Transverse colon (tissue), 4 donors: ENCODE data around the gene ZNF683. TPM values are rescaled to one million over a fixed set of nuclear protein-coding genes. Genes with fewer than 3 reads are reported as not detected.

Source experiments
- DNase-seq: peaks from one replicate; pipeline ENCODE4 v3.0.0-alpha.2; 2019
- H3K27ac ChIP-seq, 4 donors: fragments of 200-600 bp; sonication (generic); 2 replicates each; pipeline ENCODE4 v1.5.1; 2016 to 2018; ENCODE audit warnings: inconsistent platforms in 4 of 4
- H3K27me3 ChIP-seq: fragments of 200-600 bp; sonication (generic); 2 replicates; pipeline ENCODE4 v1.5.1; 2017; ENCODE audit warnings: inconsistent platforms
- H3K36me3 ChIP-seq, 4 donors: fragments of 200-600 bp; sonication (generic); 2 replicates each; pipeline ENCODE4 v1.5.1; 2017 to 2019; ENCODE audit warnings: inconsistent platforms in 4 of 4
- H3K4me1 ChIP-seq, 4 donors: fragments of 200-600 bp; sonication (generic); 2 replicates each; pipeline ENCODE4 v1.5.1; 2017 to 2020; ENCODE audit warnings: inconsistent platforms in 4 of 4
- H3K4me3 ChIP-seq, 4 donors: fragments of 200-600 bp; sonication (generic); 1 replicate in 1 of 4; 2 replicates in 3 of 4; pipeline versions ENCODE4 v1.5.1 to v1.6.1; 2017 to 2019; ENCODE audit warnings: inconsistent platforms in 4 of 4
- H3K9me3 ChIP-seq, 2 donors: fragments of 200-600 bp; sonication (generic); 2 replicates each; pipeline ENCODE4 v1.5.1; 2017 to 2019; ENCODE audit warnings: inconsistent platforms in 2 of 2
- EP300 ChIP-seq: sonication (generic); formaldehyde crosslinking; IDR thresholded peaks from one replicate; pipeline ENCODE4 v1.6.1; 2017; ENCODE audit warnings: antibody characterized with exemption, low read depth
- POLR2A ChIP-seq: fragments of 450-650 bp; IDR thresholded peaks from one replicate; pipeline ENCODE4 v1.6.1; 2016; ENCODE audit warnings: antibody characterized with exemption, mild to moderate bottlenecking, moderate library complexity
- POLR2AphosphoS5 ChIP-seq, 3 donors: sonication (generic); formaldehyde crosslinking; IDR thresholded peaks; one replicate each; pipeline ENCODE4 v1.6.1; 2016; ENCODE audit warnings: antibody characterized with exemption in 3 of 3
- WGBS, 2 donors: methylation state at CpG; one replicate each; pipeline ENCODE4 v1.1.5; 2018; ENCODE audit warnings: low coverage in 1 of 2; 5-methylcytosine and 5-hydroxymethylcytosine counted together
- in situ Hi-C, 4 donors: fragments of 200-750 bp; cut with MboI; loops; one replicate each; pipeline versions ENCODE4 v1.15.0 to v1.15.1; 2017; ENCODE audit warnings: low sequenced_read_pairs in 3 of 4, low pct_ligation_motif_present in 1 of 4, low pct_unique_long_range_greater_than_20kb in 1 of 4
- intact Hi-C: fragments of 100-400 bp; cut with DNase I; formaldehyde crosslinking; loops from one replicate; pipeline ENCODE4 v1.15.1; 2023; ENCODE audit warnings: low total_unique reads
- total RNA-seq, 4 donors: library from RNA; depleted of rRNA; stranded (reverse); fragments of >200 nt; gene quantifications; one replicate each; pipeline ENCODE4 v1.1.0, GENCODE V29; 2016
- TF ChIP-seq, protein P1 (sequence below), 5 experiments: fragments of 200-600 bp in 3 of 5; fragments of 450-650 bp in 2 of 5; sonication (generic) in 3 of 5; IDR thresholded peaks; 1 replicate in 2 of 5; 2 replicates in 3 of 5; pipeline ENCODE4 v1.5.1; 2016 to 2017; ENCODE audit warnings: antibody characterized with exemption in 5 of 5, inconsistent platforms in 3 of 5, mild to moderate bottlenecking in 2 of 5, moderate library complexity in 1 of 5

The ZNF683 gene
- total RNA-seq, 4 donors from 2014 or later = not detected

DNA sequence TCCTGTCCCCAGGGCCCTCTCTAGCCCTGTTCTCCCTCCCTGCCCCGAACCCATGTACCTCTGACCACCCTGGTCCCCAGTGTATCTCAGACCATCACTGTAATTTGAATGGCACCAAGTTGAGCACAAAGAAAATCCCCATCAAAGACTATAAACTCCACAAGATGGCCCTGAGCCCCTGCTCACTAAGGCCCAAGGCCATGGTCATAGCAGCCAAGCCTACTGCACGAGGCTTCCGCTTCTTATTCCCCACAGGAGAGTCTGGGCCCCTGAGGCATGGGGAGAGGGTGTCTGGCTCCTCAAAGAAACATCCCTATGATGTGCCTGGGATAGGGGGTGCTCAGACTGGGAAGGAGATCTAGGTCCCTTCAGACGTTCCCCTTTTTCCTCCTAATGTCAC is 4.5 kb downstream of the ZNF683 start:
- Histone ChIP-seq H3K4me3 (no peak overlapping the region), H3K36me3 (no peaks in the 10 kb centered on the region), H3K27ac (no peak overlapping the region), H3K4me1 (no peaks in the 10 kb centered on the region), H3K27me3 (peaks cover 18% of the 10 kb centered on the region), H3K9me3 (no peaks in the 10 kb centered on the region)
- in situ Hi-C loops (no loop called here), intact Hi-C loops (no loop called here)
- WGBS, 2 donors = 66 to 89% methylated on average over 1 to 4 of the region's 4 CpGs
- TF ChIP-seq POLR2A (no peak), POLR2AphosphoS5 (IDR thresholded peaks at IDR 0.05) (no peak), EP300 (no peak)
- TF ChIP-seq, protein P1, sequence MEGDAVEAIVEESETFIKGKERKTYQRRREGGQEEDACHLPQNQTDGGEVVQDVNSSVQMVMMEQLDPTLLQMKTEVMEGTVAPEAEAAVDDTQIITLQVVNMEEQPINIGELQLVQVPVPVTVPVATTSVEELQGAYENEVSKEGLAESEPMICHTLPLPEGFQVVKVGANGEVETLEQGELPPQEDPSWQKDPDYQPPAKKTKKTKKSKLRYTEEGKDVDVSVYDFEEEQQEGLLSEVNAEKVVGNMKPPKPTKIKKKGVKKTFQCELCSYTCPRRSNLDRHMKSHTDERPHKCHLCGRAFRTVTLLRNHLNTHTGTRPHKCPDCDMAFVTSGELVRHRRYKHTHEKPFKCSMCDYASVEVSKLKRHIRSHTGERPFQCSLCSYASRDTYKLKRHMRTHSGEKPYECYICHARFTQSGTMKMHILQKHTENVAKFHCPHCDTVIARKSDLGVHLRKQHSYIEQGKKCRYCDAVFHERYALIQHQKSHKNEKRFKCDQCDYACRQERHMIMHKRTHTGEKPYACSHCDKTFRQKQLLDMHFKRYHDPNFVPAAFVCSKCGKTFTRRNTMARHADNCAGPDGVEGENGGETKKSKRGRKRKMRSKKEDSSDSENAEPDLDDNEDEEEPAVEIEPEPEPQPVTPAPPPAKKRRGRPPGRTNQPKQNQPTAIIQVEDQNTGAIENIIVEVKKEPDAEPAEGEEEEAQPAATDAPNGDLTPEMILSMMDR (IDR thresholded peaks at IDR 0.05) = no peak
- DNase-seq = no peak

DNA sequence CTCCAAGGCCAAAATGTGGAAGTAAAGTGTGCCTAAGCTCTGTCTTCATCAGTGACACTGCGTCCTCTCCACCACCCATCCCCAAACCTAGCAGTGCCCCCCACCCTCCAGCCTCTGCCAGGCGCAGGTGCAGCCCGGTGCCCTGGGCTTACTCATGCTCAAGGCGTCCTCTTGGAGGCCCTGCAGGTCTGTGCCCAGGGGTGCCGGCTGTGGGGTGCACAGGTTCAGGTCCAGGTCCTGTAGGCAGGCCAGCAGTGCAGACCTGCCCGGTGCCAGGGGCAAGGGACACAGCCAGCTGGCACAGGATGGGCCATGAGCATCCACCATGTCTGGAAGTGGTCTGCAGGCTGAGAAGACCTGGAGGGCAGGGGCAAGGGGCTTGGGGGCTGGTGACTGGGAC is 5.1 kb downstream of the ZNF683 start:
- 85% methylated on average over 6 of the region's 6 CpGs; no CpG with 5 or more reads in 1 of the 2 donors for WGBS, 2 donors
- Histone ChIP-seq H3K4me1 (no peaks in the 10 kb centered on the region), H3K4me3 (no peak overlapping the region), H3K27ac (no peak overlapping the region), H3K36me3 (no peaks in the 10 kb centered on the region), H3K9me3 (no peaks in the 10 kb centered on the region), H3K27me3 (peaks cover 21% of the 10 kb centered on the region)
- DNase-seq = no peak
- intact Hi-C loops (no loop called here), in situ Hi-C loops (no loop called here)
- no peak for TF ChIP-seq POLR2AphosphoS5 (IDR thresholded peaks at IDR 0.05)
- no peak for TF ChIP-seq EP300
- TF ChIP-seq, protein P1 (IDR thresholded peaks at IDR 0.05) = no peak
- no peak for TF ChIP-seq POLR2A

DNA sequence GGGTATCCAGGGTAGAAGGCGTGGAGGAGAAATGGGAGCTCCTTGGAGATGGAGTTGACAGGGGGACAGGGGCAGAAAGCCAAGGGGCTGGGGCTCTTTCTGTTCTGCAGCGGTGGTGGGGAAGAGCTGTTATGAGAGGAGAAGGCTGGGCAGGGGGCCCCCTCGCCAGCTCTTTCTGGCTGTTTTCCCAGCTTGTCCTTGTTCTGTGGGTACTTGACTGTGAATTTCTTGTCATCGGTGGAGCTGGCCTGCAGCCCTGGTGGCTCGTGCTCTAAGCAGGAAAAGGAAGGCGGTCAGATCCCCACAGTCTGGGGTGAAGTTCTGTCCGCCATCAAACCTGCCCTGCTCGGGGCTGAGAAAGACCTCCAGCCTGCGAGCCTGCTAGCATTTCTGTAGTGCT is 7.6 kb downstream of the ZNF683 start:
- peaks cover 46% of the 10 kb centered on the region for H3K27me3 ChIP-seq
- H3K36me3 ChIP-seq = no peaks in the 10 kb centered on the region
- WGBS, 2 donors = 62% methylated on average over 9 of the region's 9 CpGs; no CpG with 5 or more reads in 1 of the 2 donors
- in situ Hi-C loops (no loop called here), intact Hi-C loops (no loop called here)
- TF ChIP-seq EP300 (no peak), POLR2A (no peak), POLR2AphosphoS5 (IDR thresholded peaks at IDR 0.05) (no peak)
- TF ChIP-seq, protein P1 (IDR thresholded peaks at IDR 0.05) = no peak
- DNase-seq = no peak
- no peak overlapping the region for H3K27ac ChIP-seq
- no peak overlapping the region for H3K4me3 ChIP-seq
- H3K9me3 ChIP-seq = no peaks in the 10 kb centered on the region
- peaks cover 8 to 10% (median 10%) of the 10 kb centered on the region in 4 donors for H3K4me1 ChIP-seq

DNA sequence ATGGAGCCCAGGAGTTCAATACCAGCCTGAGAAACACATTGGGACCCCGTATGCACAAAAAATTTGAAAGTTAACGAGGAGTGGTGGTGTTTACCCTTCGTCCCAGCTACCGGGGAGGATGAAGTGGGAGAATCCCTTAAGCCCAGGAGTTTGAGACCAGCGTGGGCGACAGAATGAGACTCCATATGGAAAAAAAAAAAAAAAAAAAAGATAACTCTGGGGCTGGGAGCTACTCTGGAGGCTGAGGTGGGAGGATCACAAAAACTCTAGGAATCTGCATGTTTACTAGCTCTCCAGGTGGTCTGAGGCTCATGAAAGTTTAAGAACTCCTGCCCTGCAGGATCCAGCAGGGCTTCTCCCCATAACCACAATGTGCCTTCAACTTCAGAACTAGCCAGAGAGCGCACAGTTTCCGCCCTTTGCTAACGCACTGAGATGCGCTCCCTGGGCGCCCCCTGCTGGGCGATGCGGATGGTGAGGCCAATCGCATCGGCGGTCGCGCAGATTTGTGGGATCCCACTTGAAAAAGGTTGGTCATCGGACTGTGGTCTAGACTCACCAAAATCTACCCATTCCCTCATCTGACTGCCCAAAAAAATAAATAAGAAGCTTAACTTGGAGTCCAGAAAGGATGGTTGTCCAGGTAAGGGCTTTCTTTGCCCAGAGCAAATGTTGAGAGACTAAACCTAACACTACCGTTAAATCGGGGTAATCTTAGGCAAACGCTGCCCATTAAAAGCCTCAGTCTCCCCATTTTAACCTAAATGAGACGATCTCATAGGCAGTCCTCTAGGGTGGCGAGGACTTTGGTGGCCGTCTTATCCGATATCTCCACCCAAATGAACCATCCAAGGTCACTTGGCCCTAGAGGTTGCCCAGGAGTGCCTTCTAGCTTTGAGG is 8.8 kb downstream of the ZNF683 start:
- in situ Hi-C loops = no loop called here
- no peaks in the 10 kb centered on the region for H3K36me3 ChIP-seq
- TF ChIP-seq EP300 = no peak
- TF ChIP-seq, protein P1 (IDR thresholded peaks at IDR 0.05) = peak; percentile 80 to 93 (median 91)
- H3K4me1 ChIP-seq = peaks cover 11 to 18% (median 15%) of the 10 kb centered on the region in 4 donors
- no peak overlapping the region for H3K27ac ChIP-seq
- intact Hi-C loops = no loop called here
- H3K9me3 ChIP-seq = no peaks in the 10 kb centered on the region
- WGBS, 2 donors = 29 to 43% methylated on average over 9 to 26 of the region's 26 CpGs
- peak; percentile 85 for DNase-seq
- peaks cover 48% of the 10 kb centered on the region for H3K27me3 ChIP-seq
- H3K4me3 ChIP-seq = no peak overlapping the region
